Tibial nerve (tissue), 3 donors: ENCODE results near the gene DAP.

Experiments
- CTCF ChIP-seq, 5 experiments: fragments of 200-600 bp in 3 of 5; fragments of 450-650 bp in 2 of 5; sonication (generic) in 3 of 5; IDR thresholded peaks; one replicate each; pipeline ENCODE4 v1.5.1; 2016 to 2019; ENCODE audit warnings: antibody characterized with exemption in 5 of 5, mild to moderate bottlenecking in 3 of 5, moderate library complexity in 2 of 5
- POLR2A ChIP-seq, 2 donors: fragments of 450-650 bp; IDR thresholded peaks; one replicate each; pipeline ENCODE4 v1.6.1; 2017; ENCODE audit warnings: antibody characterized with exemption in 2 of 2, mild to moderate bottlenecking in 2 of 2, moderate library complexity in 2 of 2

GRCh38 chr5:10662083-10662482, 99.0 kb downstream of the DAP start:
- no peak for TF ChIP-seq CTCF (IDR thresholded peaks at IDR 0.05)
- TF ChIP-seq POLR2A (IDR thresholded peaks at IDR 0.05) = no peak
